Keratinocyte (primary cell): ENCODE results near the gene NEUROG3. TPM values are rescaled to one million over a fixed set of nuclear protein-coding genes. Genes with fewer than 3 reads are reported as not detected.

Source experiments
- DNase-seq: peaks from one replicate; pipeline ENCODE4 v3.0.0-alpha.2; 2011; ENCODE audit warnings: low read depth, missing footprints, low spot score
- FAIRE-seq: peaks from 2 replicates; lab custom pipeline; 2011; peaks lifted over from hg19 to GRCh38; lab: Jason Lieb, UNC
- H2AFZ ChIP-seq: 2 replicates; pipeline ENCODE4 v1.6.0; 2012; ENCODE audit warnings: low read length, control low read depth, inconsistent platforms; ENCODE audit not compliant: control insufficient read depth
- H3K27ac ChIP-seq: 2 replicates; pipeline ENCODE4 v1.5.1; 2011; ENCODE audit warnings: low read length; ENCODE audit not compliant: control insufficient read depth, insufficient read depth
- H3K27me3 ChIP-seq: 3 replicates; pipeline ENCODE4 v1.6.0; 2011; ENCODE audit warnings: low read length; ENCODE audit not compliant: control insufficient read depth, insufficient read depth; ENCODE audit errors: extremely low read depth
- H3K36me3 ChIP-seq, 2 experiments: 2 replicates in 1 of 2; 3 replicates in 1 of 2; pipeline ENCODE4 v1.5.1; 2011; ENCODE audit warnings: low read length in 2 of 2, mild to moderate bottlenecking in 1 of 2; ENCODE audit not compliant: control insufficient read depth in 2 of 2, insufficient read depth in 2 of 2; ENCODE audit errors: extremely low read depth in 1 of 2
- H3K4me1 ChIP-seq: 3 replicates; pipeline ENCODE4 v1.5.1; 2011; ENCODE audit warnings: low read length; ENCODE audit not compliant: control insufficient read depth, insufficient read depth; ENCODE audit errors: extremely low read depth
- H3K4me2 ChIP-seq: 3 replicates; pipeline ENCODE4 v1.6.0; 2011; ENCODE audit warnings: low read depth, low read length; ENCODE audit not compliant: control insufficient read depth, insufficient read depth; ENCODE audit errors: extremely low read depth
- H3K4me3 ChIP-seq, 3 experiments: fragments of 200-600 bp in 1 of 3; sonication (generic) in 1 of 3; 2 replicates in 2 of 3; 3 replicates in 1 of 3; pipeline ENCODE4 v1.5.1; 2011 to 2016; ENCODE audit warnings: low read length in 3 of 3, mild to moderate bottlenecking in 3 of 3, control low read depth in 2 of 3, inconsistent platforms in 1 of 3, low read depth in 1 of 3, mixed read lengths in 1 of 3, mixed run types in 1 of 3, moderate library complexity in 1 of 3; ENCODE audit not compliant: control insufficient read depth in 2 of 3, insufficient read depth in 2 of 3; ENCODE audit errors: extremely low read depth in 1 of 3
- H3K79me2 ChIP-seq: 2 replicates; pipeline ENCODE4 v1.6.0; 2012; ENCODE audit warnings: low read length; ENCODE audit not compliant: control insufficient read depth, insufficient read depth
- H3K9ac ChIP-seq: 3 replicates; pipeline ENCODE4 v1.6.0; 2011; ENCODE audit warnings: low read length; ENCODE audit not compliant: control insufficient read depth, insufficient read depth; ENCODE audit errors: extremely low read depth
- H3K9me1 ChIP-seq: 3 replicates; pipeline ENCODE4 v1.6.0; 2011; ENCODE audit warnings: low read length; ENCODE audit not compliant: control insufficient read depth, insufficient read depth; ENCODE audit errors: extremely low read depth
- H3K9me3 ChIP-seq: 2 replicates; pipeline ENCODE4 v1.5.1; 2012; ENCODE audit warnings: low read depth, low read length; ENCODE audit not compliant: control insufficient read depth
- H4K20me1 ChIP-seq: 3 replicates; pipeline ENCODE4 v1.6.0; 2011; ENCODE audit warnings: low read length; ENCODE audit not compliant: control insufficient read depth, insufficient read depth; ENCODE audit errors: extremely low read depth
- CTCF ChIP-seq, 3 experiments: IDR thresholded peaks in 1 of 3; conservative IDR thresholded peaks in 1 of 3; optimal IDR thresholded peaks in 1 of 3; 2 replicates in 2 of 3; 3 replicates in 1 of 3; pipeline versions ENCODE3 to v1.5.1; 2011; ENCODE audit warnings: low read length in 3 of 3, mild to moderate bottlenecking in 3 of 3, moderate library complexity in 2 of 3, control low read depth in 1 of 3, inconsistent platforms in 1 of 3; ENCODE audit not compliant: insufficient read depth in 2 of 3; ENCODE audit errors: extremely low read depth in 1 of 3
- EZH2 ChIP-seq: IDR thresholded peaks from one replicate; pipeline ENCODE4 v1.6.1; 2012; ENCODE audit warnings: inconsistent platforms, mild to moderate bottlenecking, low read length, moderate library complexity
- dilution Hi-C: fragments of 300-500 bp; cut with MboI; formaldehyde crosslinking; loops from one replicate; pipeline ENCODE4 v1.7.0; 2020; ENCODE audit warnings: low sequenced_read_pairs; ENCODE audit not compliant: extremely low pct_ligation_motif_present
- polyA plus RNA-seq, 5 experiments: library from polyadenylated mRNA; depleted of rRNA in 3 of 5; stranded (reverse) in 3 of 5; stranded (forward) in 1 of 5; unstranded in 1 of 5; fragments of >200 nt; gene quantifications; 1 replicate in 1 of 5; 2 replicates in 3 of 5; 3 replicates in 1 of 5; pipeline versions ENCODE4 v1.2.1 to v1.2.3, GENCODE V29; 2011 to 2012; ENCODE audit warnings: missing spikeins in 2 of 5, low read depth in 1 of 5, low replicate concordance in 1 of 5

NEUROG3 gene
- polyA plus RNA-seq, 1 donor (not counting 4 experiments of a cell fraction or from before 2014, with no cell fraction given), result not detected

GRCh38 chr10:69616358-69616757 lies 43.1 kb upstream of the NEUROG3 start:
- Histone ChIP-seq H3K79me2 (no peaks in the 10 kb centered on the region), H3K9ac (no peak overlapping the region), H3K4me1 (peaks cover 3% of the 10 kb centered on the region), H3K4me2 (no peak overlapping the region), H3K36me3 (no peaks in the 10 kb centered on the region), H3K9me3 (no peaks in the 10 kb centered on the region), H2AFZ (no peak overlapping the region), H3K27me3 (no peaks in the 10 kb centered on the region), H3K9me1 (no peaks in the 10 kb centered on the region), H3K27ac (no peak overlapping the region), H3K4me3 (no peak overlapping the region), H4K20me1 (no peaks in the 10 kb centered on the region)
- no peak for FAIRE-seq
- no peak for DNase-seq
- no peak for TF ChIP-seq CTCF (optimal IDR thresholded peaks at IDR 0.05 in 1 of 3, IDR thresholded peaks at IDR 0.05 in 1 of 3, conservative IDR thresholded peaks at IDR 0.05 in 1 of 3; ENCODE audit: extremely low read depth in 1 of 3, insufficient read depth in 2 of 3, low read length in 3 of 3)
- TF ChIP-seq EZH2, result no peak
- dilution Hi-C loops, result no loop called here

GRCh38 chr10:69614130-69614529 lies 40.9 kb upstream of the NEUROG3 start:
- Histone ChIP-seq H3K9me3 (no peaks in the 10 kb centered on the region), H3K4me2 (no peak overlapping the region), H3K27ac (no peak overlapping the region), H3K79me2 (no peaks in the 10 kb centered on the region), H3K4me1 (peaks cover 3% of the 10 kb centered on the region), H3K27me3 (no peaks in the 10 kb centered on the region), H4K20me1 (no peaks in the 10 kb centered on the region), H2AFZ (no peak overlapping the region), H3K9me1 (no peaks in the 10 kb centered on the region), H3K36me3 (no peaks in the 10 kb centered on the region), H3K4me3 (no peak overlapping the region), H3K9ac (no peak overlapping the region)
- dilution Hi-C loops, result no loop called here
- TF ChIP-seq EZH2, result no peak
- no peak for TF ChIP-seq CTCF (optimal IDR thresholded peaks at IDR 0.05 in 1 of 3, IDR thresholded peaks at IDR 0.05 in 1 of 3, conservative IDR thresholded peaks at IDR 0.05 in 1 of 3; ENCODE audit: extremely low read depth in 1 of 3, insufficient read depth in 2 of 3, low read length in 3 of 3)
- FAIRE-seq, result no peak
- DNase-seq, result no peak
